ENCODE measurements around the gene TJP2.

The TJP2 gene

DNA sequence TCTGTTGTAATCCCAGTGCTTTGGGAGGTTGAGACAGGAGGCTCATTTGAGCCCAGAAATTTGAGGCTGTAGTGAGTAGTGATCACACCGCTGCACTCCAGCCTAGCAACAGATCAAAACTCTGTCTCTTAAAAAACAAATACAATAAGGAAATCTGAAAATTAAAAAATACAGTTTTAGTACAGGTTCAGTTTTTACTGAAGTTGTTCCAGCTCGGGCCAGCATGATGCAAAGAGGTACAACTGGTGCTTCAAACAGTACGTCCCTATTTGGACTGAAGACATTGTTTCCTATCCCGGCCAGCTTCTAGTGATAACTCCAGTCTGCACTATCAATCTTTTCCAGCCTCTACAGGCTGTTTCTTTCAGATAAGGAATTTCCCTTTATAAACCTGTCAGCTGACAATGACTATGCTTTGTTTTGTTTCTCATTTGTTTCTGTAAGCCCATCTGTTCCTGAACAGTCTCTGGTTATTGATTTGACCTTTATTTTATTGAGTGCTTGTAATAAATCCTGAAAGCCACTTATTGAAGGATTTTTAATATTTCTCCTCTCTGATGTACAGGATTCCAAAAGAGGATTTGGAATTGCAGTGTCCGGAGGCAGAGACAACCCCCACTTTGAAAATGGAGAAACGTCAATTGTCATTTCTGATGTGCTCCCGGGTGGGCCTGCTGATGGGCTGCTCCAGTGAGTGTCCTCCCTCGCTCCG is 41.9 kb downstream of the TJP2 start:
- H3K9ac ChIP-seq (ENCODE audit: insufficient read length) = no peak overlapping the region
- no peaks in the 10 kb centered on the region for H3K36me3 ChIP-seq (ENCODE audit: insufficient read depth, low read length)
- TF ChIP-seq POLR2AphosphoS5 (IDR thresholded peaks at IDR 0.05; ENCODE audit: borderline replicate concordance, low read depth, low read length) (no peak), FOXP2 (optimal IDR thresholded peaks at IDR 0.05; ENCODE audit: control extremely low read depth, extremely low read length, insufficient read depth) (no peak), EZH2 (IDR thresholded peaks at IDR 0.05) (no peak)
- H3K27ac ChIP-seq = no peak overlapping the region
- H3K4me3 ChIP-seq = no peak overlapping the region
- no peak for DNase-seq (ENCODE audit: low read depth, low spot score)
- no peaks in the 10 kb centered on the region for H3K9me3 ChIP-seq (ENCODE audit: low read depth, low read length)

- TF ChIP-seq FOXP2 (optimal IDR thresholded peaks at IDR 0.05; ENCODE audit: control extremely low read depth, extremely low read length, insufficient read depth) = no peak
- TF ChIP-seq POLR2AphosphoS5 (IDR thresholded peaks at IDR 0.05; ENCODE audit: borderline replicate concordance, low read depth, low read length) = no peak
- no peak for TF ChIP-seq EZH2 (IDR thresholded peaks at IDR 0.05)
- no peak overlapping the region for H3K4me3 ChIP-seq
Measured at GRCh38 chr9:69218166-69218565, 44.1 kb downstream of the TJP2 start.

GRCh38 chr9:69221036-69221435 is 47.0 kb downstream of the TJP2 start:
- no peaks in the 10 kb centered on the region for H3K36me3 ChIP-seq (ENCODE audit: insufficient read depth, low read length)
- TF ChIP-seq FOXP2 (optimal IDR thresholded peaks at IDR 0.05; ENCODE audit: control extremely low read depth, extremely low read length, insufficient read depth) (no peak), EZH2 (IDR thresholded peaks at IDR 0.05) (no peak), POLR2AphosphoS5 (IDR thresholded peaks at IDR 0.05; ENCODE audit: borderline replicate concordance, low read depth, low read length) (no peak)
- H3K9ac ChIP-seq (ENCODE audit: insufficient read length) = no peak overlapping the region
- no peaks in the 10 kb centered on the region for H3K9me3 ChIP-seq (ENCODE audit: low read depth, low read length)
- no peak for DNase-seq (ENCODE audit: low read depth, low spot score)
- no peak overlapping the region for H3K27ac ChIP-seq
- no peak overlapping the region for H3K4me3 ChIP-seq

More at GRCh38 chr9:69218166-69218565, 44.1 kb downstream of the TJP2 start:
- no peak overlapping the region for H3K27ac ChIP-seq
- no peaks in the 10 kb centered on the region for H3K36me3 ChIP-seq (ENCODE audit: insufficient read depth, low read length)
- H3K9ac ChIP-seq (ENCODE audit: insufficient read length) = no peak overlapping the region
- no peak for DNase-seq (ENCODE audit: low read depth, low spot score)
- H3K9me3 ChIP-seq (ENCODE audit: low read depth, low read length) = no peaks in the 10 kb centered on the region

- no peak overlapping the region for H3K4me3 ChIP-seq
- DNase-seq (ENCODE audit: low read depth, low spot score) = no peak
- no peaks in the 10 kb centered on the region for H3K9me3 ChIP-seq (ENCODE audit: low read depth, low read length)
- H3K27ac ChIP-seq = no peak overlapping the region
- H3K9ac ChIP-seq (ENCODE audit: insufficient read length) = no peak overlapping the region
- H3K36me3 ChIP-seq (ENCODE audit: insufficient read depth, low read length) = no peaks in the 10 kb centered on the region
- TF ChIP-seq FOXP2 (optimal IDR thresholded peaks at IDR 0.05; ENCODE audit: control extremely low read depth, extremely low read length, insufficient read depth) = no peak
- no peak for TF ChIP-seq EZH2 (IDR thresholded peaks at IDR 0.05)
- TF ChIP-seq POLR2AphosphoS5 (IDR thresholded peaks at IDR 0.05; ENCODE audit: borderline replicate concordance, low read depth, low read length) = no peak
Measured at GRCh38 chr9:69222970-69223369, 48.9 kb downstream of the TJP2 start.

GRCh38 chr9:69223605-69224004 is 49.5 kb downstream of the TJP2 start:
- no peak for TF ChIP-seq FOXP2 (optimal IDR thresholded peaks at IDR 0.05; ENCODE audit: control extremely low read depth, extremely low read length, insufficient read depth)
- TF ChIP-seq EZH2 (IDR thresholded peaks at IDR 0.05) = no peak
- TF ChIP-seq POLR2AphosphoS5 (IDR thresholded peaks at IDR 0.05; ENCODE audit: borderline replicate concordance, low read depth, low read length) = no peak
- DNase-seq (ENCODE audit: low read depth, low spot score) = no peak
- Histone ChIP-seq H3K27ac (no peak overlapping the region), H3K4me3 (no peak overlapping the region), H3K36me3 (ENCODE audit: insufficient read depth, low read length) (no peaks in the 10 kb centered on the region), H3K9me3 (ENCODE audit: low read depth, low read length) (no peaks in the 10 kb centered on the region), H3K9ac (ENCODE audit: insufficient read length) (no peak overlapping the region)

- Histone ChIP-seq H3K27ac (no peak overlapping the region), H3K9ac (ENCODE audit: insufficient read length) (no peak overlapping the region), H3K36me3 (ENCODE audit: insufficient read depth, low read length) (no peaks in the 10 kb centered on the region), H3K9me3 (ENCODE audit: low read depth, low read length) (no peaks in the 10 kb centered on the region), H3K4me3 (no peak overlapping the region)
- DNase-seq (ENCODE audit: low read depth, low spot score) = no peak
- TF ChIP-seq EZH2 (IDR thresholded peaks at IDR 0.05) (no peak), FOXP2 (optimal IDR thresholded peaks at IDR 0.05; ENCODE audit: control extremely low read depth, extremely low read length, insufficient read depth) (no peak), POLR2AphosphoS5 (IDR thresholded peaks at IDR 0.05; ENCODE audit: borderline replicate concordance, low read depth, low read length) (no peak)
Measured at GRCh38 chr9:69229367-69229766, 55.3 kb downstream of the TJP2 start.

DNA sequence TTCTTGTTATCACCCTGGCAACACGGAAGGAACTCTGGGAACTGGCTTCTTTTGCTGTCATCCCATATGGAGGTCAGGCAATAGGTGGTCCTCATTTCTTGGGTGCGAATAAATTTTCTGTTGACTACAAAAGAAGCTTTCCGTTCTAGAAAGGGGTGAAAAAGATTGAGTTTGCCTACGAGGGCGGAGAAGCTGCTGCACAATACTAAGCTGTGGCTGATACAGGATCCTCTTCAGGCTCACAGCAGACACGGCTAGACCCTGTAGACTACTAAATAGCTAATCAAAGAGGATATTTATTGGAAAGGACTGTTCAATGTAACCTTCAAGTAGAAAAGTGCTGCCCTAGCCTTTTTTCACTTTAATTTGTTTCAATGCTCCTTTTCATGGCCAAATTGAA is 58.1 kb downstream of the TJP2 start:
- Histone ChIP-seq H3K27ac (no peak overlapping the region), H3K4me3 (no peak overlapping the region), H3K9ac (ENCODE audit: insufficient read length) (no peak overlapping the region), H3K36me3 (ENCODE audit: insufficient read depth, low read length) (no peaks in the 10 kb centered on the region; the same call in 1 of the 2 replicates), H3K9me3 (ENCODE audit: low read depth, low read length) (no peaks in the 10 kb centered on the region)
- no peak for DNase-seq (ENCODE audit: low read depth, low spot score)
- TF ChIP-seq FOXP2 (optimal IDR thresholded peaks at IDR 0.05; ENCODE audit: control extremely low read depth, extremely low read length, insufficient read depth) = no peak
- no peak for TF ChIP-seq POLR2AphosphoS5 (IDR thresholded peaks at IDR 0.05; ENCODE audit: borderline replicate concordance, low read depth, low read length)
- no peak for TF ChIP-seq EZH2 (IDR thresholded peaks at IDR 0.05)

DNA sequence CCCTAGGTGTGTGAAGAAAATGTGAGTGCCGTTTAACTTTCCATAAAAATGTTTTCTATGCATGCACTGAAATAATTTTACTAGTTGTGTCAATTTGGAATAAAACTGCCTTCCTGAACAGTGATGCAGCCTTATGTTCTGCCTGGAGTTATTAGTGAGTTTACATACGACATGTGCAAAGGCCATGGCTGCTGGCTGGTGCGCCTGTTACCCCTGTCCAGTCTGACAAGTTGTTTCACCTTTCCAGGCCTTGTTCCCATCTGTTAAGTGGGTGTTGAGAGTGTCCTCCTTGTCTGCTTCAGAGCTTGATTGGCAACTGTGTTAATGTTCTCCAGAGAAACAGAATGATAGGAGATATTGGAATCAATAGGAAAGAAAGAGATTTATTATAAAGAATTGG is 60.6 kb downstream of the TJP2 start:
- no peak overlapping the region for H3K9ac ChIP-seq (ENCODE audit: insufficient read length)
- H3K36me3 ChIP-seq (ENCODE audit: insufficient read depth, low read length) = no peaks in the 10 kb centered on the region; the same call in 1 of the 2 replicates
- no peaks in the 10 kb centered on the region for H3K9me3 ChIP-seq (ENCODE audit: low read depth, low read length)
- DNase-seq (ENCODE audit: low read depth, low spot score) = no peak
- TF ChIP-seq POLR2AphosphoS5 (IDR thresholded peaks at IDR 0.05; ENCODE audit: borderline replicate concordance, low read depth, low read length) = no peak
- no peak for TF ChIP-seq EZH2 (IDR thresholded peaks at IDR 0.05)
- no peak for TF ChIP-seq FOXP2 (optimal IDR thresholded peaks at IDR 0.05; ENCODE audit: control extremely low read depth, extremely low read length, insufficient read depth)
- H3K27ac ChIP-seq = no peak overlapping the region
- H3K4me3 ChIP-seq = no peak overlapping the region

GRCh38 chr9:69236188-69236587 is 62.1 kb downstream of the TJP2 start:
- no peak overlapping the region for H3K27ac ChIP-seq
- H3K9me3 ChIP-seq (ENCODE audit: low read depth, low read length) = no peaks in the 10 kb centered on the region
- H3K4me3 ChIP-seq = no peak overlapping the region
- no peak overlapping the region for H3K9ac ChIP-seq (ENCODE audit: insufficient read length)
- TF ChIP-seq EZH2 (IDR thresholded peaks at IDR 0.05) (no peak), POLR2AphosphoS5 (IDR thresholded peaks at IDR 0.05; ENCODE audit: borderline replicate concordance, low read depth, low read length) (no peak), FOXP2 (optimal IDR thresholded peaks at IDR 0.05; ENCODE audit: control extremely low read depth, extremely low read length, insufficient read depth) (no peak)
- no peaks in the 10 kb centered on the region; the same call in 1 of the 2 replicates for H3K36me3 ChIP-seq (ENCODE audit: insufficient read depth, low read length)
- no peak for DNase-seq (ENCODE audit: low read depth, low spot score)

All from SK-N-MC (cell line).